GM19324 (cell line): ENCODE measurements around the gene SLC13A4.
"Not testable (repeated sequence)": the region's sequence is repeated elsewhere in the genome, so short reads cannot be mapped to it uniquely, and the experiment has no call there.

Source experiments
- ATAC-seq: cut with Tn5 transposase; IDR thresholded peaks from one replicate; pipeline ENCODE4 v1.9.1; 2021; ENCODE audit warnings: mild to moderate bottlenecking, moderate library complexity; ENCODE audit not compliant: unreplicated experiment, low FRiP score

The SLC13A4 gene

DNA sequence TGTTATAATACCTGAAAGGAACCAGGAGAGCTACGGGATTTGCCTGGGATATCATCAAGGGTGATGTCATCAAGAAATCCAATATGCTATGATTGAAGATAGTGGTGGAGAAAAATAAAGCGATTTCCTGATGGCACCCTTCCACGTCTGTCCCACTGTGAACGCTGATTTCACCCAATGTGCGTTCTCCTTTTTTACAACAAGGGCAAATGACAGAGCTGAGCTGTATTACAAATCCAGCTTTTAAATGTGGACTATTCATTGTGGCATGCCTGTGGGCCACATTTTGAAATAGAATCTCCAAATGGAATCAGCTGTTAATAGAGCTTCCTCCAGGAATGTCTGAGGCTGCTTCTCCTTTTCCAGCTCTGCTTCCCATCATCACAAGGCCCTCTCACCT, 23.3 kb downstream of the SLC13A4 start:
- no peak for ATAC-seq

DNA sequence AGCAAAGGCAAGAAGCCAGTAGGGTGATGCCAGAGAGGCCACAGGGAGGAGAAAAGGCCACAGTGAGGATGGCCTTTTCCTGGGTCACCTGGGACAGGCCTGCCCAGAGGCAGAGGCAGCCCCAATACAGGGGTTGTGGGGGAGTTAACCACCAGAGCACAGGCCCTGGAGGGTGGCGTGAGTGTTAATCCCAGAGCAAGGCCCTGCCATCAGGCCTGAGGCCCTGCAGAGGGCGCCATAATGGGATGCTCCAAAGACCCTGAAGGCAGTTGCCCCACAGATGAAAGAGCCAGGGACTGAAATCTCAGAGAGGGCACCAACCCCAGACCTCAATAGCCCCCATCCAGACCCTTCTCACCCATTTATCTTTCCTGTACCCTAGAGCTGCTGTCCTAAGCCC, 23.9 kb downstream of the SLC13A4 start:
- ATAC-seq: no peak

DNA sequence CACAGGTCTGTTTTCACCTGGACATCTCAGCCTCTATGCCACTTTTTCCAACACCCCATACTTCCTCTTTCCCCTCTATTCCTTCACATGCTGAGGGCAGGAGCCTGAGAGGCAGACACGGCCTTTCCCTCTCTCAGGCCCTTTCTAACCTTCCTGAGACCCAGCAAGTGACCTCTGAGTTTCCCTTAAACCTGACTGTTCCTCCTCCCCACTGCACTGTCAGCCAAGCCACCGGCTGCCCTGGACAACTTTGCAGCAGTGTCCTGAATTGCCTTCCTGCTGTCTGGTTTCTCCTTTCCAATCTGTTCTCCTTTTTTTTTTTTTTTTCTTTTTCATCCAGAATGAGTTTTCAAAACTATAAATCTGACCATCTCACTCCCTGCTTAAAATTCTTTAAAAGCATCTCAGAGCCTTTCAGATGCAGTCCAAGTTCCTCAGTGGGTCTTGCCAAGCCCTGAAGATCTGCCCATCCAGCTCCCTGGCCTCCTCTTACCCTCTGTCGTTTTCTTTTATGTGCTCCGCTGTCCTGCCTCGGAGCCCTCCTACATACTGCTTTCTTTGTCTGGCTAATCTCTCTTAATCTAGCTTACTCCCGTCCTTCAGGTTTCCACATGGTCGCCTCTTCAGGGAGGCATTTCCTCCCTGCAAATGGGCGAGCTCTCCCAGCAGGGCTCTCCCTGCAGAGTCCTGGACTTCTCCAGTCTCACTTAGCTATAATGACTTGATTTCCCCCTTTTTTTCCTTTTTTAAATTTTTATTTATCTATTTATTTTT, 30.5 kb downstream of the SLC13A4 start:
- no peak for ATAC-seq

DNA sequence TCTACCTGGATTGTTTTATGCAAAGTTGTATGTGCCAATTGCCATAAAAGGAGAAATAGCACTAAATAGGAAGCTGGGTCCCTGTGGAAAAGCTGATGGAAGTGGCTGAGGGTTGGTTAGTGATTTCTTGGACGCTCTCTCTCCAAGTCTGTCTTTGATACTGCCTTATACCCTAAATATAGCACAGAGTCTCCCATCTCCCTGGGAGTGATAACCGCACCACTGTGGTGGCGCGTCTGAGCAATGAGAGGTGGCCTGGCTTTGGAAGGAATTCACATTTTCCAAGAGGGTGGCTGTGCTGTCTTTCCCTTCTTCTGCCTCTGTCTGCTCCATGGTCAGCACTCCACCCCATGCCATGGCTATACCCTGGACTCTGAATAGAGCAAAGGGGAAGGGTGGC, 34.4 kb downstream of the SLC13A4 start:
- ATAC-seq: no peak

DNA sequence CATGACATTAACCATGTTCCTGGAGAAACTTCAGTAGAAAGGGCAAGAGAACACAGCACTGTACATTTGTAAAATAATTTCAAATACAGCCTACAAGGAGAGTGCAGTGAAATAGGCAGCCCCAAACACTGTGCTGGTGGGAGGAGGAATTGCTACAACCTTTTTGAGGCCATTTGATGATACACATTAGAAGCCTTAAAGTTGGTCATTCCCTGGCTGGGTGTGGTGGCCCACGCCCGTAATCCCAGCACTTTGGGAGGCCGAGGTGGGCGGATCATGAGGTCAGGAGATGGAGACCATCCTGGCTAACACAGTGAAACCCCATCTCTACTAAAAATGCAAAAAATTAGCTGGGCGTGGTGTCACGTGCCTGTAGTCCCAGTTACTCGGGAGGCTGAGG, 35.4 kb downstream of the SLC13A4 start:
- not testable (repeated sequence) for ATAC-seq

DNA sequence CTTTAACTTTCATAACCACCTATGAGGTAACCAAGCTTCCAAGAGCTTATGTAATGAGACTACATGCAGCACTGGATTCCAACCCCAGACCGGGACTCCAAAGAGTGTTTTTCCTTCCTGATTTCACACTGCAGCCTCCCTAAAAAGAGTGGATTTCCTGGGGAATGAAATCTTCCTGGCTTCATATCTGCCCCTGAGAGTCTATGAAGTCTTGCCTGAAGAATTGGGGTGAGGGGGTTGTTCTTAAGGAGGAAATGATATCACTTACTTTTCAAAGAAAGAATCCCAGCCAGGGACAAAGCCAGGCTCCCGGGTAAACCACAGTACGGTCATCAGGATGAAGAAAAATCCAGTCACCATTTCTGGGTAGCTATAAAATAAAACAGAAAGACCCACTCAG, 35.9 kb downstream of the SLC13A4 start:
- ATAC-seq: no peak

DNA sequence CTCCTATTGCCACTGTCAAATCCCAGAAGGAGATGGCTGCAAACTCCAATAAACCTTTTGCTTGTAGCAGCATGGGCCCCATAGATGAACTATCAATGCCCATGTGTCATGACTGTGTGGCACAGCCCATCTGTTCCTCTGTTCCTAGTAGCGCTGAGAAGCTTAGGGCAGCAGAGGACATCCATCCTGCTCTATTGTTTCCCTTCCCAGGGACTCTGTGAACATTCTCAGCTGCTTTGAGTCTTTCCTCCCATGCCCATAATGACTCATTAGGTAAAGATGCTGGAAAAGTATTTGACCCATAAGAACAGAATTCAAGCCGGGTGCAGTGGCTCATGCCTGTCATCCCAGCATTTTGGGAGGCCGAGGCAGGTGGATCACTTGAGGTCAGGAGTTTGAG, 37.4 kb downstream of the SLC13A4 start:
- no peak for ATAC-seq

DNA sequence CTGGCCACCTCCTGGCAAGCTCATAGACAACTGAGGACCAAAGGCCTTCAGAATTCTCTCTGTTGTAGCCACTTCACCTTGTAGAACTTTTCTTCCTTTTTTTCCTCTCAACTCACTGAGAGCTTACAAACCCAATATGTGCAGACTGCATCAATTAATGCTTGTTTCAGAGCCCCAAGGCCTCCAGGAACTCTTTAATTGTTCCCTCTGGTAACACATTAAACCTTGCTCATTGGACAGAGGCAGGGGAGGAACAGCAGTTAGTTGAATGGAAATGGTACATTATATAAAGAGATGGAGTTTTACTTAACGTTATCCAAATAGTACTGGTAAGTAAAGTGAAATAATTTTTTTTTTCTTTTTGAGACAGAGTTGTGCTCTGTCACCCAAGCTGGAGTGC, 40.5 kb downstream of the SLC13A4 start:
- ATAC-seq: no peak

DNA sequence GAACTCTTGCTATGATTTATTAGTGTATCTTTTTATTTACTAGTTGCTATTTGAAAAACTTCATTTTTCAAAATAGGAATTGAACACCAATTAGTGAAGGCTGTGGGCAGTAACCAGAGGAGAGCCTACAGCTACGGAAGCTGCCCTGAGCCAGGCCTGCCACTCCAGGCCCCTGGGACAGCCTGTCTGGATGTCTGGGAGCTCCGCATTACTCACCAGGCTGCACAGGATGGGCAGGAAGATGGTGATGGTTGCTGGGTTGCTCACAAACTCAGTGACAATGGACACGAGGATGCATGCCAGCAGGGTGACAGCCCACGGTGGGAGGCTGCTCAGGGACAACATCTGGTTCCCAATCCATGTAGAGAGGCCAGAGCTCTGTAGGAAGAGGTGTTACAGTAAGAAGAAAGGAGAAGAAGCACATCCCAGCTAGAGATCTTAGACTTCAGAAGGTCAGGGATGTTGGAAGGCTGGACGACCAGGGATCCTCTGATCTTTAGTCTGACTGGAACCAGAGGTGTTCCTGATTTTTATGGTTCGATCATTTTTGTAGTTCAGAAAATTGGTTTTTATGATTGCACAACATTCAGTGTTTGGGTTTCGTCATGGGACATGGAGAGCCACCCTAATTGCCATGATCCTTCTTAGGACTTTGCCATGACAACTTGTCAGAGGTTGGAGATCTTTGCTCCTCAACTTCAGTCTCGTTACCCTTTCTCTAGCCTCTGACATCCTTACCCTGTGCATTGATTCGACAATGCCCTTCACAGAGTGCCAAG, 42.5 kb downstream of the SLC13A4 start:
- ATAC-seq: no peak

DNA sequence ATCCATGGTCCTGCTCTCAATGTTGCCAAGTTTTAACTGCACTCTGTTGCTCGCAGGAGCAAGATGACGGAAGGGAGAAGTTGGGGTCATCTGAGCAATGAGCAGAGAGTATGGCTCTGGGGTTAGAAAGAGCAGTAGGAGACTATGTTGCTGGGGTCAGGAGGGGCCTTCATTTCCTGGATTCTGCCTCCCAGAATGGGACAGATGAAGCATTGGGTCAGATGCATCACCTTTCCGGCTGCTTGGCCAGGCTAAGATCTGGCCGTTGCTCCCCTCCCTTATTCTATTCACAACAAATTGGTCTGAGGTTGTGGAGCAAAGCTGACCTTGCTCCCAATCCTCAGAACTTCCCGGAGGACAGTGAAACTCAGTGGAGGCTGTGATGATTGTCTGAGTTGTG, 43.3 kb downstream of the SLC13A4 start:
- ATAC-seq: no peak

DNA sequence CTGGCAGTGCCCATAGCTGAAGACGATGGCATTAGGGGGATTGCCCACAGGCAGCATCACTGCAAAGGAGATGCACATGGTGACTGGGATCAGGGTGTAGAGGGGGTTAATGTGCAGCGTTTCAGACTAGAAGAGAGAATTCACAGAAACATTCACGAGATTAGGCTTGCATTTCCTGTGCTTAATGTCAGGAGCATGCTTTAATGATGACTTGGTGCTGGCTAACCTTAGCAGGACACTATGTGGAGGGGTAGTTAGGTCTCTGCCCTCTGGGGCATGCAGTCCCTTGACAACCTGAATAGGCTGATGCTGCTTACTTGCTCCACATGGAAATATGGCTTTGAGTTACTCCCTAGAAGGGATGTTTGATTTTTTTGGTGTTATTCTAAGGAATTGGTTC, 43.9 kb downstream of the SLC13A4 start:
- no peak for ATAC-seq

DNA sequence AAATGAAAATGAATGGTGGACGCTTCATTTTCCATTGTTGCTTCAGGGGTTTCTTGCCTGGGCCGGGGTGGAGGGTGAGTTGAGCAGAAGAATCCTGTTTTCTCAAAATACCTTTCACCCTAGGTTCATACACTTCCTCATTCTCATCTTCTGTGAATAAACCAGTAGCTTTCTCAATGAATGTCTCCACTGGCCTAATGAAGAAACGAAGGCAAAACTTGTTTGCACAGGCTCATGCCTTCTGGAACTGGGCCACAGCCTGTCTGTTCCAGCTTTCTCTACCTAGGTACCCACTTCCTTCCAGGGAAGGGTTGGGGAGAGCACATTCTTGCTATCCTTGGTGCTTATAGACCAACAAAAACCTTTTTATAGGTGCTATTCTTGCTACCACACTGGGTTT, 44.4 kb downstream of the SLC13A4 start:
- ATAC-seq: no peak

DNA sequence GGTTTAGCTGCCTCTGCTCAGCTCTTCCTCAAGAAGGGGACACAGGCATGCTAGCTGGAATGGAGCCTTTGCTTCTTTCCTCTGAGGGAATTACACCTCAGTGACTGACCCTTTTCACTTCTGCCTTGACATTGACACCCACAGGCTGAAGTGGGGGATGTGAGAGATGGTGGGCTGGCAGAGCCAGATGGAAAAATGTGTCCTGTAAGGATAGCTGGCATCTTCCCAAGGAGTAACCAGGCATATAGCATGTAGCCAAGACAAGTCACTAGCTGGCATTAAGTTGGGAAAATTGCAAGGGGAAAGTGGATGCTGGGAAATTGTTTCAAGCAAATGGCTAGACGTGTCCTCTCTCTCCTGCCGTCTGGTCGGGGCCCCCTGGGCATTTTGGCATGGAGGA, 45.8 kb downstream of the SLC13A4 start:
- no peak for ATAC-seq

DNA sequence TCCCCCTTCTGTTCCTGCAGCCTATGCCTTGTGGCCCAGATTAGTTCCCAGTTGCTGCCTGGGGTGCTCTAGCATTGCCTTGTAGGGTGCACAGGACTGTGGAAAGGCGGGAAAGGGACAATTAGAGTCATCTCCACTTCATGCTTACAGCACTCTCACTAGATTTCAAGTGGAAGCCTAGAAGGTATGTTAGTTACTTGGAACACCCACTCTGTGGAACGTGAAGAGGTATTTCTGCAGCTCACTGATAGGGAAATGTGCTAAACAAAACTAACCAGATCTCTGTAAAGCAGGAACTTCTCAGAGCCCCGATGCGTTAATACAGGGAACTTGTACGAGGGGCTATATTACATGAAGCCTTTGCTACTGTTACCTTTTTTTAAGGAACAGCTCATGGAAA, 46.2 kb downstream of the SLC13A4 start:
- ATAC-seq: no peak

DNA sequence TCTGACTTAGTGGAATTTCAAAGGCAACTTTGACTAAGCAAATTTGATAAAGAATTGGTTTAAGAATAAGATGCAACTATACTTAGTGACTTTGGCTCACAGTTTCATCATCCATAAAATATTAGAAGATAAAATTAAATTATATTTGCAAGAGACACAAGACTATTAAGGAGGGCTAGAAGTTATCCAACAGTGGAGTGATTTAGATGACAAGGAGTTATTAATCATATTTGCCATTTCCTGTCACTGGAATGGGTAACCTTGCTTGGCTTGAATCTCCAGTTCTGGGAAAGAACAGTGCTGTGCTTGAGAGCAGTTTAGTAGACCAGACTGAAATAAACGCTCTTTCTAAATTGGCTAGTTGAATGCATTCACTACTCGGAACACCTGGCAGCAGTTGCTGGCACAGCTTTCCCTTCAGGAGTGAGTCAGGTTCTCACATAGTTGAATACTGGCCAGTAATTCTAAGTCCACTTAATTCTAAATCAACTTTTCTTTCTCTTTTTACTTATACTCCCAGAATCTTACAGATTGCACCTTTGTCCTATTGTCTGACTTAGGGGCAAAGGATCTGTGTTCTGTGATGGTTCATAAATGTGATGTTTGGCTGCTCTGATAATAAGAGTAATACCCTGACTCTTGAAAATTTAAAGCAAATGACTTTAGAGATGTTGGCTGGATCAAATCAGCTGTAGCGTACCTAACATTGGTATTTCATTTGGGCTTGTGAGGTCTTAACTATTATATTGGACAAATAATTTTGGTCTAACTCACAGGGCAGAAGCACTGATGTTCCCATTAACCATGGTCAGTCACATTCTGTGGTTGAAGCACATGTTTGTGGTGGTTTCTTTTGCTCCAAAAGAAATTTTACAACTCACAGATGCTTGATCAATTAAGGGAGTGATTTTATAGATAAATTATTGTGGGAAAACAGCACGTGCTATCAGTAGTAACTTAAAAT, 49.1 kb downstream of the SLC13A4 start:
- no peak for ATAC-seq

DNA sequence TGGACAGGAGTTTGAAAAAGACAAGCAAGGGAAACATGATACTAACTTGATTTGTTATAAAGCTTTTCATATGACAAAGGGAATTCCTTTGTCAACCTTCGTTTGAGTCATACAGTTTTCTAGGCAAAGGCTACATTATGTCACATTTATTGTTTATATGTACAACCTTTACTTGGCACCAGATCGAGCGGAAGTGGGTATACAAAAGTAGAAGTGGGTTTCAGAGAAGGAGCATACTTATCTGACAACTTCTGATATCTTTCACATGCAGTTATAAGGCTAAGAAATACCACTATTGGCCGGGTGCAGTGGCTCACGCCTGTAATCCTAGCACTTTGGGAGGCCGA, 54.7 kb downstream of the SLC13A4 start:
- no peak for ATAC-seq

DNA sequence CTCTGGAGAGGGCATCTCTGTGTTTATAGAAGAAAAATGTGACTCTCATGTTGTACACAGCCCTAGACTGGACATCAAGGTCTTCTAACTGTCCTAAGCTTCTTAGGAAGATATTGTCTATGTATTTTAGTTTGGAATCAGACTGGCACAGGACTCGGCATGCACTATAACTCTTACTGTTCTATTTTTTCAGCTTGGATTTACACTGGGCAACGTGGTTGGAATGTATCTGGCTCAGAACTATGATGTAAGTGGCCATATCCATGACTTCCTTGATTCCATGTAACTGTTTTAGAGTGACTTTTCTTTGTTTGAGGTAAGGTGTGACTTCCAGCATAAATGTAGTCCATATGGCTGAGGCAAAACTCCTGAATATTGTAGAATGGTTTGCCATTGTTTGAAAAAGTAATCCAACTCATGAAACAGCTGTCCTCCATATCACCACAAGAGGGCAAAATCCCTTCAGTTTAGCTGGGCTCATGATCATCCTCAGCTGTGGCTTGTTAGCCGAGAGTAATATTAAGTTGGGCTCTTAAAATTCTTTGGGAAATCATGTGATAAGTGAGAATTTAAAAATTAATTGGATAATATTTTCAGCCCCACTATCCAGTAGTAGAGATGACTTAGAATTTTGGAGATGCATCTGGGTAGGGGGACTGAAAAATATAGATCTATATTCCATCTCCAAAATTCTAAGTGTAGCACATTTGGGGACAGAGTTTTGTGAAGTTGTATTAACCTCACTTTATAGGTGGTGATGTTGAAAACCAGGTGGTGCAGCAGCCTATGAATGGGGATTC, 55.2 kb downstream of the SLC13A4 start:
- no peak for ATAC-seq

DNA sequence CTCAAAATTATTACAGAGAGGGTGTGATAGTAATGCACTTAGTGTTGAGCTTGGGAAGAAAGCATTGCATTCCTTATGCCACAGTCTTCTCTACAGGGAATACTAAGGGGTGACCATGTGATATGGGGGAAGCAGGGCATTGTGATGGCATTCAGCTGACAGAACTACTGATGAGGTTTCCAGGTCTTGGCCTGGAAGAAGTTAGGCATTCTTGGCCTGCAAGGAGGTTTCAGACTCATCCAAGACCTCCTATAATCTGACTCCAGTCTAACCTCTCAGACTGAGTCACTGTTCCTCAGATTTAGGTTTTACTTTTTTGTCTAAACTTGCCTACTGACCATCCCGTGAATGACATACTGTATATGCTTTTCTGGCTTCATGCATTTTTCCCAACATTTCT, 57.8 kb downstream of the SLC13A4 start:
- ATAC-seq: no peak

DNA sequence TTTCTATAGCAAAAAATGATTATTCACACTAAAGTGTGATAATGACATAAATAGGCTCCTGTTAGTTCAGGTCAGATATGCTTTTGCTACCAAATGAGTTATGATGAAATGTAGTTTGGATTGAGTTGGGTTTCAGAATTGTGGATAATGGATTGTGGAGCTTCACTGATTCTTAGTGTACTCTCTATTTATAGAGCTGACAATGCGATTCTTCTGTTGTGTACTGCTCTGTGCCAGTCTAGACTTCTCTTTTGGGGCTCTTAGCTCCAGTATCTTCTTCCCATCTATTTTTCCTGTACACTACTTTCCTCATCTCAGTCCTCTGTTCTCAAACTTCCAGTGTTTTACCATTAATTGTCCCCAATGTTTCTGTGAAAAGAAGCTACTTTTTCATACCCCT, 58.2 kb downstream of the SLC13A4 start:
- ATAC-seq: no peak

DNA sequence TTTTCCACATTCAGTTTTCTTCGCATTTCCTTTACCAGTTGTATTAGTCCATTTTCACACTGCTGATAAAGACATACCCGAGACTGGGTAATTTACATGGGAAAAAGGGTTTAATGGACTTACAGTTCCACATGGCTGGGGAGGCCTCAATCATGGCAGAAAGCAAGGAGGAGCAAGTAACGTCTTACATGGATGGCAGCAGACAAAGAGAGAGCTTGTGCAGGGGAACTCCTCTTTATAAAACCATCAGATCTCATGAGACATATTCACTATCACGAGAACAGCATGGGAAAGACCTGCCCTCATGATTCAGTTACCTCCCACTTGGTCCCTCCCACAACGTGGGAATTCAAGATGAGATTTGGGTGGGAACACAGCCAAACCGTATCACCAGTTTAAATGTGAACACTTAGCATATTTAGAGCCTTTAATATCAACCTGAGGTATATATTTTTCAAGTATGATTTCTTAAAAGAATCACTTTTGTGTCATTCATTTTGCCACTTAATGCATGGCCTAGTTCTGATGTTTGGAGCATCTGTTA, 59.1 kb downstream of the SLC13A4 start:
- ATAC-seq: not testable (repeated sequence)
